ENCODE data around the gene ITGB2.

Gene ITGB2

DNA sequence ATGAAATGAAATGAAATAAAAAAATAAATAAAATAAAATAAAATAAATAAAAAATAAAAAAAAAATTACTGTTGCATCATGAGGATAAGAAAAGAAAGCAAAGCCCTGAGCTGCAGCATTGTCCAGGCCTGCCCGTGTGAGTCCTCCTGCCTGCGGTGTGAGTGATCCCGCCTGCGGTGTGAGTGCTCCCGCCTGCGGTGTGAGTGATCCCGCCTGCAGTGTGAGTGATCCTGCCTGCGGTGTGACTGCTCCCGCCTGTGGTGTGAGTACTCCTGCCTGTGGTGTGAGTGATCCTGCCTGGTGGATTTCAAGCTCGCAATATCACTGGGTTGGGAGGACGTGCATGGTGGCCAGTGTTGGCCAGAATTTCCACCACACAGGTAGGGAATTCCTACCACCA, 24.8 kb downstream of the ITGB2 start:
- DNase-seq (ENCODE audit: insufficient read length, low spot score) = no peak
- TF ChIP-seq, protein P1, sequence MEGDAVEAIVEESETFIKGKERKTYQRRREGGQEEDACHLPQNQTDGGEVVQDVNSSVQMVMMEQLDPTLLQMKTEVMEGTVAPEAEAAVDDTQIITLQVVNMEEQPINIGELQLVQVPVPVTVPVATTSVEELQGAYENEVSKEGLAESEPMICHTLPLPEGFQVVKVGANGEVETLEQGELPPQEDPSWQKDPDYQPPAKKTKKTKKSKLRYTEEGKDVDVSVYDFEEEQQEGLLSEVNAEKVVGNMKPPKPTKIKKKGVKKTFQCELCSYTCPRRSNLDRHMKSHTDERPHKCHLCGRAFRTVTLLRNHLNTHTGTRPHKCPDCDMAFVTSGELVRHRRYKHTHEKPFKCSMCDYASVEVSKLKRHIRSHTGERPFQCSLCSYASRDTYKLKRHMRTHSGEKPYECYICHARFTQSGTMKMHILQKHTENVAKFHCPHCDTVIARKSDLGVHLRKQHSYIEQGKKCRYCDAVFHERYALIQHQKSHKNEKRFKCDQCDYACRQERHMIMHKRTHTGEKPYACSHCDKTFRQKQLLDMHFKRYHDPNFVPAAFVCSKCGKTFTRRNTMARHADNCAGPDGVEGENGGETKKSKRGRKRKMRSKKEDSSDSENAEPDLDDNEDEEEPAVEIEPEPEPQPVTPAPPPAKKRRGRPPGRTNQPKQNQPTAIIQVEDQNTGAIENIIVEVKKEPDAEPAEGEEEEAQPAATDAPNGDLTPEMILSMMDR (IDR thresholded peaks at IDR 0.05; ENCODE audit: insufficient read depth, missing control alignments) = no peak
- FAIRE-seq = no peak

DNA sequence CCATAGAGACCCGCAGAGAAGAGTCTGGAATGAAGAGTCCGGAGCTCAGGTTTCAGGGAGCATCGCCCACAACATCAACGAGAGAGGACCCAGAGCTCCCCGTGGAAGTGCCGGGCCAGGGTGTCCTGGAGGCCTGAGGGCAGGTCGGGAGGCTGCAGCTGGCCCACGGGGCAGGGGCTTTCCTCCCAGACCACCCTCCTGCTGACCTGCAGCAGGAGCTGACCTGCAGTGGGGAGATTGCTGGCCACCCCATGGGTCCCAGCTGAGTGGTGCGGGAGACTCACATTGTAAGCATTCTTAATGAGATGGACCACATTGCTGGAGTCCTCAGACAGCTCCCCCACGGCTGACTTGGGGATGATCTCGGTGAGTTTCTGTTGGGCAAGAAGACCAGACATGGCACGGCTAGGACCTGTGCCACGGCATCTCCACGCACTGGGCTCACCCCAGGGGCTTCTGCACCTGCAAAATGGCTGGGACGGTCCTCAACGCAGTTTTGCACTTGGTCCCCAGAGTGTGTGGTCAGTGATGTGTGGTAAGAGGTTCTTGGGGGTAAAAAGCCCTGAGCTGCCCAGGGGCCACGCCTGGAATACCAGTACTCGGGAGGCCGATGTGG, 25.9 kb downstream of the ITGB2 start:
- FAIRE-seq (no peak), DNase-seq (ENCODE audit: insufficient read length, low spot score) (no peak)
- TF ChIP-seq, protein P1 (IDR thresholded peaks at IDR 0.05; ENCODE audit: insufficient read depth, missing control alignments) = no peak

DNA sequence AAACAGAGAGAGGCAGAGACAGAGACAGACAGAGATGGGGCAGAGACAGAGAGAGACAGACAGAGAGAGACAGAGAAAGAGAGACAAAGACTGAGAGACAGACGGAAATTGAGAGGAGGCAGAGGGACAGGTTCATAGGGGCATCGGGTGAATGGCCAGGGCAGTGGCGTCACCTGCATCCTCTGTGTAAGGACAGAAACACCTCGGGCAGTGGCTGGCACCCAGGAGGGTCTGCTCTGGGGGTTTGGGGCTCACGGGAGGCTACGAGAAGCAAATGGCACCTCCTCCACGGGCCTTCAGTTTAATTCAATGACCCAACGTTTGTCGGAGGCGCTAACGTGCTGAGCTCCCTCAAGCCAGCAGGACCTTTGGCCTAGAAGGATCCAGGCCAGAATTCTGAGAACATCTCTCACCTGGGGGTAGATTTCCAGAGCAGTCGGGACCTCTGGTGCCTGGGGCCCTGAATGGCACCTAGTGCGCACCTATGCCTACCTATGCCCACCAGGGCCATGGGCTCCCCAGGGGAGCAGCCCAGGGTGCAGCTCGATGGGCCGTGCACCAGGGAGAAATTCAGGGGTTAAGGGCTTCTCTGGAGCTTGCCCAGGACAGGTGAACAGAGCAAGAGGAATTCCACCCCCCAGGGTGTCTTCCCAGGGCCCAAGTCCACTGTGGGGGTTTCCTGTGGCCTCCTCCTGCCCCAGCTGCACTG, 26.6 kb downstream of the ITGB2 start:
- FAIRE-seq = no peak
- TF ChIP-seq, protein P1 (IDR thresholded peaks at IDR 0.05; ENCODE audit: insufficient read depth, missing control alignments) = no peak
- DNase-seq (ENCODE audit: insufficient read length, low spot score) = no peak

DNA sequence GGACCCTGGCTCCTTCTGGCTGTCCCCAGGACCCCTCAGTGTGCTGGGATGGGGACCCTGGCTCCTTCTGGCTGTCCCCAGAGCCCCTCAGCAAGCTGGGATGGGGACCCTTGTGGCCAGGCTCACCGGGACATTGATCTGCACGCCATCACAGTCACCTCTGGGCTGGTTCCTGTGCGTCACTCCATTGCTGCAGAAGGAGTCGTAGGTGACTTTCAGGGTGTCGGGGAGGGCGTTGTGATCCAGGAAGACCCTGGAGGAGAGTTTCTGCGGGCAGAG, 27.5 kb downstream of the ITGB2 start:
- TF ChIP-seq, protein P1 (IDR thresholded peaks at IDR 0.05; ENCODE audit: insufficient read depth, missing control alignments) = no peak
- FAIRE-seq = no peak
- DNase-seq (ENCODE audit: insufficient read length, low spot score) = no peak

DNA sequence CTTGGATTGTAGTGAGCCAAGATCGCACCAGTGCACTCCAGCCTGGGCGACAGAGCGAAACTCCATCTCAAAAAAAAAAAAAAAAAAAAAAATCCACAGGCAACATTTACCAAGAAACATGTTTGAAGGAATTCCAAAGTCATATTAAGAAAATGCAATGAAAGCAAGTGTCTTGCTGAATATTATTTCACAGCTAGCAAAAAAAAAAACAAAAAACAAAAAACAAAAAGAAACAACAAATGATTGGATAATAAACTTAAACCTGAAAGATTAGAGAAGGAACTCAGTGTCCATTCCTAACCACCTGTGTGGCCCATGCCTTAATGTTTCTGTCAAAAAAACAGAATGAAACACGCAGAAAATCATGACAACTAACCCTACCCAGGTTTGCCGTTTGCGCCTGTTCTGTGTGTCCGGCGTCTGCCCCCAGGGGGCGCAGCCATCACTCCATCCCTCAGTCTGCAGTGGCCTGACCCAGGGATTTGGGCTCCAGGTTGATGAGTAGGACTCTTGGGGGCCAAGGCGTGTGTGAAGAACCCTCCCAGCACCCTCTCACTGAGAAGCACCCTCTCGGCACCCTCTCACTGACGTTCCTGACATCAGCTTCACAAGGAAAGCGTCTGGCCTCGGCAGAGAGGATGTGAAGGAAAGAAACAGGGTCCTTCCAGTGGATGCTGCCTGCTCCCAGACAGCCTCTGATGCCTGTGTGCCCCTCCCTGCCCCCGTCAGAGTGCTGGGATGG, 28.0 kb downstream of the ITGB2 start:
- DNase-seq (ENCODE audit: insufficient read length, low spot score) = peak; percentile 65
- TF ChIP-seq, protein P1 (IDR thresholded peaks at IDR 0.05; ENCODE audit: insufficient read depth, missing control alignments) = peak; percentile 66
- FAIRE-seq = no peak

DNA sequence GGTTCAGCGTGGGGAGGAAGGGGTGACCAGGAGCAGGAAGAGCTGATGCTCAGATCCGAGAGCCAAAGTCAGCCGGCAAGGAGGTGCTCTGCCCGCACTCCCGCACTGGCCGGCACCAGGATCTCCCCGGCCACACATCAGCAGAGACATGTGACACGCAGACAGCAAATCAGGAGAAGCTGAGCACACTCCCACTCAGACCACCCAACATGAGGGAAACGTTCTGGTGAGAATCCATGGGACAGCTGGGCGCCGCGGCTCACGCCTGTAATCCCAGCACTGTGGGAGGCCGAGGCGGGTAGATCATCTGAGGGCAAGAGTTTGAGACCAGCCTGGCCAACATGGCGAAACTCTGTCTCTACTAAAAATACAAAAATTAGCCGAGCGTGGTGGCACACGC, 28.6 kb downstream of the ITGB2 start:
- DNase-seq (ENCODE audit: insufficient read length, low spot score) (no peak), FAIRE-seq (no peak)
- TF ChIP-seq, protein P1 (IDR thresholded peaks at IDR 0.05; ENCODE audit: insufficient read depth, missing control alignments) = no peak

DNA sequence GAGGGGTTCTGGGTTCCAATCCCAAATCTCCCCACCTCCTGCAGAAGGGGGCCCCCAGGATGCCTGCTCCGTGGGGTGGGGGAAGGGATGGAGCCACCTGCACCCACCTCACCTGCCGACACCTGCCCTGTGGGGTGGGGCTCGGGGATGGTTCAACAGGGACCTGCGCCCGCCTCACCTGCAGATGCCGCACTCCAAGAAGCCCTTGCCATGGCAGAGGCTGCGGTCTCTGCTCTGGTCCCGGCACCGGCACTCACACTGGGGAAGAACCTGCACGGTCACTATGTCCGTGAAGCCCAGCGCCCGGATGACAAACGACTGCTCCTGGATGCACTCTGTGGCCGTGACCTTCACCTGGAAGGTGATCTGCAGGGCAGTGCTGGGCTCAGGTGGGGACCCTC, 29.1 kb downstream of the ITGB2 start:
- TF ChIP-seq, protein P1 (IDR thresholded peaks at IDR 0.05; ENCODE audit: insufficient read depth, missing control alignments) = no peak
- DNase-seq (ENCODE audit: insufficient read length, low spot score) = no peak
- FAIRE-seq = no peak
